Tibial nerve (tissue), 4 donors: ENCODE results near the gene ARMC3. TPM values are rescaled to one million over a fixed set of nuclear protein-coding genes. Genes with fewer than 3 reads are reported as not detected.
"Not testable (repeated sequence)": the region's sequence is repeated elsewhere in the genome, so short reads cannot be mapped to it uniquely, and the experiment has no call there.

ENCODE experiments used
- DNase-seq, 2 donors: peaks; one replicate each; pipeline ENCODE4 v3.0.0-alpha.2; 2019; ENCODE audit warnings: low spot score in 2 of 2
- H3K27ac ChIP-seq, 4 donors: fragments of 200-600 bp; sonication (generic) in 3 of 4; one replicate each; pipeline ENCODE4 v1.5.1; 2017 to 2019; ENCODE audit warnings: mild to moderate bottlenecking in 1 of 4
- H3K27me3 ChIP-seq, 2 donors: fragments of 200-600 bp; sonication (generic) in 1 of 2; one replicate each; pipeline versions ENCODE4 v1.5.1 to v1.6.0; 2017 to 2019
- H3K36me3 ChIP-seq, 3 donors: fragments of 200-600 bp; sonication (generic); one replicate each; pipeline ENCODE4 v1.5.1; 2018 to 2019
- H3K4me1 ChIP-seq, 4 donors: fragments of 200-600 bp; sonication (generic) in 3 of 4; one replicate each; pipeline ENCODE4 v1.5.1; 2017 to 2019
- H3K4me3 ChIP-seq, 4 donors: fragments of 200-600 bp; sonication (generic) in 3 of 4; one replicate each; pipeline ENCODE4 v1.5.1; 2017 to 2019; ENCODE audit warnings: mild to moderate bottlenecking in 1 of 4, moderate library complexity in 1 of 4
- H3K9me3 ChIP-seq, 4 donors: fragments of 200-600 bp; sonication (generic) in 3 of 4; one replicate each; pipeline ENCODE4 v1.5.1; 2017 to 2019
- EP300 ChIP-seq, 2 donors: sonication (generic); formaldehyde crosslinking; IDR thresholded peaks; one replicate each; pipeline ENCODE4 v1.6.1; 2017; ENCODE audit warnings: antibody characterized with exemption in 2 of 2, mild to moderate bottlenecking in 1 of 2
- POLR2A ChIP-seq, 2 donors: fragments of 450-650 bp; IDR thresholded peaks; one replicate each; pipeline ENCODE4 v1.6.1; 2017; ENCODE audit warnings: antibody characterized with exemption in 2 of 2, mild to moderate bottlenecking in 2 of 2, moderate library complexity in 2 of 2
- WGBS, 2 donors: methylation state at CpG; one replicate each; pipeline ENCODE4 v1.1.5; 2018; 5-methylcytosine and 5-hydroxymethylcytosine counted together
- total RNA-seq, 4 donors: library from RNA; depleted of rRNA; stranded (reverse); fragments of >200 nt; gene quantifications; one replicate each; pipeline ENCODE4 v1.1.0, GENCODE V29; 2016
- TF ChIP-seq, protein P1 (sequence below), 5 experiments: fragments of 200-600 bp in 3 of 5; fragments of 450-650 bp in 2 of 5; sonication (generic) in 3 of 5; IDR thresholded peaks; one replicate each; pipeline ENCODE4 v1.5.1; 2016 to 2019; ENCODE audit warnings: antibody characterized with exemption in 5 of 5, mild to moderate bottlenecking in 3 of 5, moderate library complexity in 2 of 5

Gene ARMC3
- total RNA-seq, 4 donors from 2014 or later, result 0.44 to 3.9 TPM; not detected in 2

DNA sequence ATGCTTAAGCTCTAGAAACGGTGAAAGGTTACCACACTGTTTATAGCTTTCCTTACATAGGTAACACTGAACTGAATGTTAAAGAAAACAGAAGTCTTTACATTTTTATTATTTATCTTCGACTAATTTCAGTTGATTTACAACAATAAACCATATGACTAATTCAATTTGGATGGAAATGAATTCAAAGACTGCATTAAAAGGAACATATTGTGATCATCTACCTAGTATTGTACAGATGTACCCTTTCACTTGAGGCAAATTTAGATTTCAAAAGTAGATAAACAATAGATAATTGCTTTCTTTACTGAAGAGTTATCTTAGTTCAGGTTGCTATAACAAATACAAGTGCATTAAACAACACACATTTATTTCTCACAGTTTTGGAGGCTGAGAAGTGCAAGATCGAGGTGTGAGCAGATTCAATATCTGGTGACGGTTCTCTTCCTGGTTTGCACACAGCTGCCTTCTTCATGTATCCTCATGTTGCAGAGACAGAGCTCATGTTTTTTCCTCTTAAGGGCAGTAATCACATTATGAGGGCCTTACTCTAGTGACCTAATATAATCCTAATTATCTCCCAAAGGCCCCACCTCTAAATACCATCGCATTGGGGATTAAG, 15.0 kb upstream of the ARMC3 start:
- Histone ChIP-seq H3K27ac (no peak overlapping the region), H3K4me3 (no peak overlapping the region), H3K4me1 (no peaks in the 10 kb centered on the region), H3K27me3 (no peaks in the 10 kb centered on the region), H3K9me3 (peaks cover 0 to 22% (median 0%) of the 10 kb centered on the region in 4 donors), H3K36me3 (no peaks in the 10 kb centered on the region)
- 62 to 73% methylated on average over 5 of the region's 5 CpGs for WGBS, 2 donors
- TF ChIP-seq EP300 (IDR thresholded peaks at IDR 0.05), result no peak
- no peak for TF ChIP-seq POLR2A (IDR thresholded peaks at IDR 0.05)
- TF ChIP-seq, protein P1, sequence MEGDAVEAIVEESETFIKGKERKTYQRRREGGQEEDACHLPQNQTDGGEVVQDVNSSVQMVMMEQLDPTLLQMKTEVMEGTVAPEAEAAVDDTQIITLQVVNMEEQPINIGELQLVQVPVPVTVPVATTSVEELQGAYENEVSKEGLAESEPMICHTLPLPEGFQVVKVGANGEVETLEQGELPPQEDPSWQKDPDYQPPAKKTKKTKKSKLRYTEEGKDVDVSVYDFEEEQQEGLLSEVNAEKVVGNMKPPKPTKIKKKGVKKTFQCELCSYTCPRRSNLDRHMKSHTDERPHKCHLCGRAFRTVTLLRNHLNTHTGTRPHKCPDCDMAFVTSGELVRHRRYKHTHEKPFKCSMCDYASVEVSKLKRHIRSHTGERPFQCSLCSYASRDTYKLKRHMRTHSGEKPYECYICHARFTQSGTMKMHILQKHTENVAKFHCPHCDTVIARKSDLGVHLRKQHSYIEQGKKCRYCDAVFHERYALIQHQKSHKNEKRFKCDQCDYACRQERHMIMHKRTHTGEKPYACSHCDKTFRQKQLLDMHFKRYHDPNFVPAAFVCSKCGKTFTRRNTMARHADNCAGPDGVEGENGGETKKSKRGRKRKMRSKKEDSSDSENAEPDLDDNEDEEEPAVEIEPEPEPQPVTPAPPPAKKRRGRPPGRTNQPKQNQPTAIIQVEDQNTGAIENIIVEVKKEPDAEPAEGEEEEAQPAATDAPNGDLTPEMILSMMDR (IDR thresholded peaks at IDR 0.05), result no peak
- DNase-seq, result no peak

GRCh38 chr10:22913474-22914092, 14.3 kb upstream of the ARMC3 start:
- WGBS, 2 donors, result 92 to 95% methylated on average over 6 of the region's 6 CpGs
- Histone ChIP-seq H3K27me3 (no peaks in the 10 kb centered on the region), H3K4me1 (no peaks in the 10 kb centered on the region), H3K36me3 (no peaks in the 10 kb centered on the region), H3K9me3 (peaks cover 0 to 15% (median 0%) of the 10 kb centered on the region in 4 donors), H3K4me3 (no peak overlapping the region), H3K27ac (no peak overlapping the region)
- TF ChIP-seq EP300 (IDR thresholded peaks at IDR 0.05) (no peak), POLR2A (IDR thresholded peaks at IDR 0.05) (no peak)
- TF ChIP-seq, protein P1 (IDR thresholded peaks at IDR 0.05), result no peak
- DNase-seq, result no peak

GRCh38 chr10:22915314-22915713, 12.5 kb upstream of the ARMC3 start:
- peaks cover 0 to 7% (median 0%) of the 10 kb centered on the region in 4 donors for H3K9me3 ChIP-seq
- WGBS, 2 donors, result 83 to 91% methylated on average over 3 of the region's 3 CpGs

GRCh38 chr10:22925088-22925487, 2.8 kb upstream of the ARMC3 start:
- 44 to 55% methylated on average over 1 of the region's 1 CpG for WGBS, 2 donors
- Histone ChIP-seq H3K4me1 (peaks cover 0 to 5% (median 0%) of the 10 kb centered on the region in 4 donors), H3K36me3 (no peaks in the 10 kb centered on the region), H3K4me3 (no peak overlapping the region), H3K9me3 (peaks cover 0 to 15% (median 2%) of the 10 kb centered on the region in 4 donors), H3K27ac (no peak overlapping the region), H3K27me3 (no peaks in the 10 kb centered on the region)
- no peak for TF ChIP-seq EP300 (IDR thresholded peaks at IDR 0.05)
- TF ChIP-seq, protein P1 (IDR thresholded peaks at IDR 0.05), result no peak
- TF ChIP-seq POLR2A (IDR thresholded peaks at IDR 0.05), result no peak
- no peak for DNase-seq

More at GRCh38 chr10:22915314-22915713, 12.5 kb upstream of the ARMC3 start:
- TF ChIP-seq EP300 (IDR thresholded peaks at IDR 0.05) (no peak), POLR2A (IDR thresholded peaks at IDR 0.05) (no peak)
- TF ChIP-seq, protein P1 (IDR thresholded peaks at IDR 0.05), result no peak
- Histone ChIP-seq H3K27ac (no peak overlapping the region), H3K4me1 (no peaks in the 10 kb centered on the region), H3K4me3 (no peak overlapping the region), H3K36me3 (no peaks in the 10 kb centered on the region), H3K27me3 (no peaks in the 10 kb centered on the region)
- DNase-seq, result no peak

GRCh38 chr10:22927166-22927565, 687 bp upstream of the ARMC3 start:
- H3K27ac ChIP-seq, result no peak overlapping the region
- WGBS, 2 donors, result 89% methylated on average over 9 of the region's 9 CpGs
- H3K4me1 ChIP-seq, result peaks cover 0 to 10% (median 0%) of the 10 kb centered on the region in 4 donors
- peak overlapping the region in 1 of 4 donors; percentile 46 for H3K4me3 ChIP-seq
- no peaks in the 10 kb centered on the region for H3K36me3 ChIP-seq
- no peaks in the 10 kb centered on the region for H3K27me3 ChIP-seq
- peaks cover 0 to 6% (median 0%) of the 10 kb centered on the region in 4 donors for H3K9me3 ChIP-seq
- TF ChIP-seq POLR2A (IDR thresholded peaks at IDR 0.05) (no peak), EP300 (IDR thresholded peaks at IDR 0.05) (no peak)
- TF ChIP-seq, protein P1 (IDR thresholded peaks at IDR 0.05), result no peak
- no peak for DNase-seq

DNA sequence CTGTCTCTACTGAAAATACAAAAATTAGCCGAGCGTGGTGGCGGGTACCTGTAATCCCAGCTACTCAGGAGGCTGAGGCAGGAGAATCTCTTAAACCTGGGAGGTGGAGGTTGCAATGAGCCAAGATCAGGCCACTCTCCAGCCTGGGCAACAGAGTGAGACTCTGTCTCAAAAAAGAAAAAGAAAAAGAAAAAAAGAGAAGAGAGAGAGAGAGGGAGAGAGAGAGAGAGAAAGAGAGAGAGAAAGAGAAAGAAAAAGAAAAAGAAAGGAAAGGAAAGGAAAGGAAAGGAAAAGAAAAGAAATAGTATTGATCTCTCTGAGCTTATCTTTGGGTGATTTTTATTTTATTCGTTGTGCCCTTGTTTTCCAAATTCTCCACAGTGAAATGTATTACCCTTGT, 1.2 kb downstream of the ARMC3 start:
- H3K27me3 ChIP-seq, DNase-seq, H3K27ac ChIP-seq, H3K4me3 ChIP-seq, H3K9me3 ChIP-seq, H3K36me3 ChIP-seq: not testable (repeated sequence)
- 95 to 96% methylated on average over 4 of the region's 4 CpGs for WGBS, 2 donors
- peaks cover 0 to 11% (median 0%) of the 10 kb centered on the region in 4 donors for H3K4me1 ChIP-seq
